ENCODE measurements around the gene ELF3. TPM values are rescaled to one million over a fixed set of nuclear protein-coding genes. Genes with fewer than 3 reads are reported as not detected.
"Not testable (repeated sequence)": the region's sequence is repeated elsewhere in the genome, so short reads cannot be mapped to it uniquely, and the experiment has no call there.

Gene ELF3
- total RNA-seq, 1 donor, result 3.9 TPM

- TF ChIP-seq CTCF (IDR thresholded peaks at IDR 0.05; ENCODE audit: insufficient read depth, low read depth, low read length), result no peak
- no peak overlapping the region for H3K4me3 ChIP-seq (ENCODE audit: low read depth, low read length)
- DNase-seq (ENCODE audit: low read depth), result no peak
Measured at GRCh38 chr1:202017749-202018467, 7.5 kb downstream of the ELF3 start.

DNA sequence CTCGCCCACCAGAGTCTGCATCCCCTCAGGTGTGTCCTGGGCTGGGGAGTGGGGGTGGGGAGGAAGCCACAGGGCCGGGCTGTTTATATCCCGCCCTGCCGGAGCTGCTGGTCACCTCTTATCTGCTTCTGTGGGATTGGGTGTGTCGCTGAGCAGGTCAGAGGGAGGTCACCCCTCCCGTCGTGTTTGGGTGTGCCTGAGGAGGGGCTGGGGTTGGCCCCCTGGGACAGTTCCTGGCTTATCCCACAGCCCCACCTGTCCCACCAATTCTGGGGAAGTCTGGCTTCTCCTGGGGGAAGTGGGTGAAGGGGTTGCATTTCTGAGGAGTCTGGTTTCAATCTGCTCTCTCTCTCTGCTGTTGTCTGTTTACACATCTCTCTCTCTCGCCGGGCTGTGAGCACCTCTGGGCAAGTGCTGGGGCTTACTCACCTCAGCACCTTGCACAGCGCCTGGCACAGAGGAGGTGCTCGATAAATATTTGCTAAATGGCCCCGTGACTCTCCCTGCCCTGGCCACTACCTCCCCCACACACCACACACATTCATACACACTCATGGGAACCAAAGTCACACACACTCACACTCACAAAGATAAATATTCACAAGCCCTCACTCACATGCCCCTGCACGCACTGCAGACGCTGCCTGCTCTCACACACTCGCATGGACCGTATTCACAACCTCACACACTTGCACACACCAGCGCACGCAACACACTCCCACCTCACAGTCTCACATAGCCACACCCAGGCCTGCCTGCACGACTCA is 8.3 kb downstream of the ELF3 start:
- DNase-seq (ENCODE audit: low read depth), result peak; percentile 51
- H3K4me3 ChIP-seq (ENCODE audit: low read depth, low read length), result no peak overlapping the region
- TF ChIP-seq CTCF (IDR thresholded peaks at IDR 0.05; ENCODE audit: insufficient read depth, low read depth, low read length), result no peak

DNA sequence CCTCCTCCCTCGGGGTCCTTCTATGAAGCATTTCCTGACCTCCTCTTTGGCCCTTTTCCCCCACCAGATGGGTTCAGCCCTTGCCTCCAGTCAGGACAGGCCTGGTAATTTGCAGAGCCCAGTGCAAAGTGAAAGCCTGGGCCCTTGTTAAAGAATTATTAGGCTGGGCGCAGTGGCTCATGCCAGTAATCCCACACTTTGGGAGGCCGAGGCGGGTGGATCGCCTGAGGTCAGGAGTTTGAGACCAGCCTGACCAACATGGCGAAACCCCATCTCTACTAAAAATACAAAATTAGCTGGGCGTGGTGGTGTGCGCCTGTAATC is 8.8 kb downstream of the ELF3 start:
- peak; percentile 27 for DNase-seq (ENCODE audit: low read depth)
- H3K4me3 ChIP-seq (ENCODE audit: low read depth, low read length), result not testable (repeated sequence)

DNA sequence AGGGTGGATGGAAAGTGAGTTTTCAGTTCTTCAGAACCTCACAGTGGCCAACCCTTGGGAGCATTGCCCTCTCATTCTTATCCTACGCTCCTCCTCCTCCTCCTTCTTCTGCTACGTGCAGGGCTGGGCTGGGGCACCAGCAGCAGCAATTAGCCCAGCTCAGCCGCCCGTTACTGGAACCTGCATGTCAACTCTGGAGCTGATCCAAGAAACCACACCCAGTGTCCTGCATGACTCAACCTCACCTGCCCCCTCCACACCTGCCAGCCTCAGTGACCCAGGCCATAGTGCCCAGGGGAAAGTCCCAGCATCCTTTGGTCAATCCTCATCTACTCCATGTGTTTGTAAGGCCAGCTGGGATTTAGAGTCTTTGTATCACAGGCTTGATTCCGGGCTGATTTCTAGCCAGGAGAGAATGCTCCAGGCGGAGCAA is 12.6 kb downstream of the ELF3 start:
- no peak for TF ChIP-seq CTCF (IDR thresholded peaks at IDR 0.05; ENCODE audit: insufficient read depth, low read depth, low read length)
- DNase-seq (ENCODE audit: low read depth), result no peak
- H3K4me3 ChIP-seq (ENCODE audit: low read depth, low read length), result no peak overlapping the region

DNA sequence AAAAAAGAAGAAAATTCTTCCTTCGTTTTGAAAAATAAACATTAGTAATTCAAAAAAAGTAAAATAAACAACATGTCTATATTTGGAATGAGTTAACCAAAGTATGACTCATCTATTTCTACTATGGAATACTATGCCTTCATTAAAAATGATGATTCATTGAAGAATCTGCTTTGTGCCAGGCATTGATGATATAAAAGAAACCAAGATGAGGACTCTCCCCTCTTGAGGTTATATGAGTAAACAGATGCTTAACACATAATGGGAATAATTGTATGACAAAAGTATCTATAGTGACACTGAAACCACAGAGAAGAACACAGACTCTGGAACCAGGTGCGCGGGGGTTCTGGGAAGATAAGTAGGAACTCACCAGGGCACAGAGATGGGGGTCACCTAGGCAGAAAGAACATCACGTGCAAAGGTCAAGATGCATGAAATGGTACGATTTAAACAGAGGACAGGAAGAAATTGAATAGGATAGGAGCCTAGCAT is 18.8 kb downstream of the ELF3 start:
- peak; percentile 73 for DNase-seq (ENCODE audit: low read depth)
- TF ChIP-seq CTCF (IDR thresholded peaks at IDR 0.05; ENCODE audit: insufficient read depth, low read depth, low read length), result no peak

DNA sequence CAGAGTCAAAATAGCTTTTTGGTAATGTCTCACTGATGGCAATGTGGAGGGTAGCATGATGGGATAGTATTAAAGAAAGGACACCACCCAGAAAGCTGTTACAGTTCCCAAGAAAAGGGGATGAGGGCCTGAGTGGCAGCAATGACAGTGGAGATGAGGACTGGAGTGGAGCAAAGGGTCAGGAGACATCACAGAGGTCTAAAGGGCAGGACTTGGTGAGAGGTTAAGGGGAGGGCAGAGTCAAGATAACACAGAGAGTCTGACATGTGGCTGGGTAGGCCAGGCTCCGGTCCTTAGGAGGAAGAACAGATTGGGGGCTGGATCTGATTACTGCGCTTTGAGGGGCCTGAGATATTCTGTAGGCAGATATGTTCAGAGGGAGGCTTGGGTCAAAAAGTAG is 19.3 kb downstream of the ELF3 start:
- H3K4me3 ChIP-seq (ENCODE audit: low read depth, low read length), result no peak overlapping the region
- no peak for DNase-seq (ENCODE audit: low read depth)
- no peak for TF ChIP-seq CTCF (IDR thresholded peaks at IDR 0.05; ENCODE audit: insufficient read depth, low read depth, low read length)

More for the DNA sequence above, 18.8 kb downstream of the ELF3 start:
- no peak overlapping the region for H3K4me3 ChIP-seq (ENCODE audit: low read depth, low read length)

DNA sequence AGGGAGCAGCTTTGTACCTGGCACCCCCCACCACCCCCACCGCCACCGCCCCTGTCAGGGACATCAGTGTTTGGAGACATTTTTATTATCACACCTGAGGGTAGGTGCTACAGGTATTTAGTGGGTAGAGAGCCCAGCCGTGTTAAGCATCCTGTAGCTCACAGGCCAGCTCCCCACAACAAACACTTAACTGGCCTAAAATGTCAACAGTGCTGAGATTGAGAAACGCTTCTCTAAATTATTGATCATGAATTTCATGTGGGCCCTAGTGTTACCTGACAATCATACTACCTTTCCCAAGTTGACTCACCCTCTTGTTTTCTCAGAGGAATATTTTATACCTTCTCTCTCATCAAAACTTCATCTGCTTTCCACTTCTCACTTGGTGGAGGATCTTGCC is 21.4 kb downstream of the ELF3 start:
- no peak for TF ChIP-seq CTCF (IDR thresholded peaks at IDR 0.05; ENCODE audit: insufficient read depth, low read depth, low read length)
- H3K4me3 ChIP-seq (ENCODE audit: low read depth, low read length), result no peak overlapping the region
- DNase-seq (ENCODE audit: low read depth), result no peak
